ENCODE measurements around the gene BPIFB1. TPM values are rescaled to one million over a fixed set of nuclear protein-coding genes. Genes with fewer than 3 reads are reported as not detected.
A peak's percentile ranks its signal among the peaks of the same experiment; 100 is the strongest.

Gene BPIFB1
- total and polyA plus RNA-seq, 9 of the 15 experiments (the other 6 are each of a cell fraction or from before 2014, with no cell fraction given) = not detected

GRCh38 chr20:33262658-33263065 lies 20.4 kb upstream of the BPIFB1 start:
- H3K4me2 ChIP-seq (ENCODE audit: insufficient read depth, low read length) = no peak overlapping the region
- H3K27me3 ChIP-seq (ENCODE audit: control insufficient read depth in 2 of 2, insufficient read depth in 2 of 2, low read length in 2 of 2) = no peaks in the 10 kb centered on the region
- ATAC-seq = peak; percentile 95
- WGBS (ENCODE audit: insufficient coverage, low coverage, missing lambda C conversion rate) = 7% methylated on average over 5 of the region's 5 CpGs
- no peak overlapping the region for H3K27ac ChIP-seq (ENCODE audit: extremely low read depth, low read depth, low read length)
- in situ Hi-C loops (cut with MboI) (no loop called here), intact Hi-C loops (cut with micrococcal nuclease) (no loop called here)
- no peaks in the 10 kb centered on the region for H3K79me2 ChIP-seq (ENCODE audit: control insufficient read depth, insufficient read depth, low read length)
- ChIA-PET CTCF (ENCODE audit: low intra/inter-chr PET ratio) (interaction anchor here (0.6 to 0.7 kb wide), 3 partner anchors 29 to 1410 kb away, joined by 3 to 4 read pairs (median 4); no protein-coding TSS in a partner anchor), POLR2A (interaction anchor here (0.6 kb wide), 1 partner anchor 823 kb away, joined by 3 read pairs; no protein-coding TSS in a partner anchor)
- DNase-seq (ENCODE audit: extremely low read depth in 1 of 4, low spot score in 3 of 4) = peak; percentile 20 to 56 (median 32)
- no TSS peak for BruUV-seq (replicated peaks)
- no peaks in the 10 kb centered on the region for H3K9me1 ChIP-seq (ENCODE audit: control insufficient read depth, insufficient read depth, low read length)
- TF ChIP-seq FOXP1 (CRISPR knock-in tag; IDR thresholded peaks at IDR 0.05) = no peak
- TF ChIP-seq, protein P1, sequence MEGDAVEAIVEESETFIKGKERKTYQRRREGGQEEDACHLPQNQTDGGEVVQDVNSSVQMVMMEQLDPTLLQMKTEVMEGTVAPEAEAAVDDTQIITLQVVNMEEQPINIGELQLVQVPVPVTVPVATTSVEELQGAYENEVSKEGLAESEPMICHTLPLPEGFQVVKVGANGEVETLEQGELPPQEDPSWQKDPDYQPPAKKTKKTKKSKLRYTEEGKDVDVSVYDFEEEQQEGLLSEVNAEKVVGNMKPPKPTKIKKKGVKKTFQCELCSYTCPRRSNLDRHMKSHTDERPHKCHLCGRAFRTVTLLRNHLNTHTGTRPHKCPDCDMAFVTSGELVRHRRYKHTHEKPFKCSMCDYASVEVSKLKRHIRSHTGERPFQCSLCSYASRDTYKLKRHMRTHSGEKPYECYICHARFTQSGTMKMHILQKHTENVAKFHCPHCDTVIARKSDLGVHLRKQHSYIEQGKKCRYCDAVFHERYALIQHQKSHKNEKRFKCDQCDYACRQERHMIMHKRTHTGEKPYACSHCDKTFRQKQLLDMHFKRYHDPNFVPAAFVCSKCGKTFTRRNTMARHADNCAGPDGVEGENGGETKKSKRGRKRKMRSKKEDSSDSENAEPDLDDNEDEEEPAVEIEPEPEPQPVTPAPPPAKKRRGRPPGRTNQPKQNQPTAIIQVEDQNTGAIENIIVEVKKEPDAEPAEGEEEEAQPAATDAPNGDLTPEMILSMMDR (IDR thresholded peaks at IDR 0.05 in 2 of 3, conservative IDR thresholded peaks at IDR 0.05 in 1 of 3; ENCODE audit: insufficient read depth in 2 of 3, low read depth in 1 of 3, low read length in 3 of 3) = peak; percentile 70 to 74 (median 73)
- no peak for TF ChIP-seq EGR1 (conservative IDR thresholded peaks at IDR 0.05)
- TF ChIP-seq RAD21 (CRISPR knock-in tag; conservative IDR thresholded peaks at IDR 0.05 in 1 of 2, IDR thresholded peaks at IDR 0.05 in 1 of 2) = peak in 1 of 2 experiments; percentile 62; a peak in 2 of 4 replicates
- peak in 1 of 2 experiments; percentile 56 for TF ChIP-seq NCOA2 (IDR thresholded peaks at IDR 0.05; ENCODE audit: partially characterized antibody in 2 of 2)
- TF ChIP-seq SRF (CRISPR knock-in tag; IDR thresholded peaks at IDR 0.05) = peak in 1 of 2 experiments; percentile 47; a peak in 1 of 4 replicates
- TF ChIP-seq, protein P2, sequence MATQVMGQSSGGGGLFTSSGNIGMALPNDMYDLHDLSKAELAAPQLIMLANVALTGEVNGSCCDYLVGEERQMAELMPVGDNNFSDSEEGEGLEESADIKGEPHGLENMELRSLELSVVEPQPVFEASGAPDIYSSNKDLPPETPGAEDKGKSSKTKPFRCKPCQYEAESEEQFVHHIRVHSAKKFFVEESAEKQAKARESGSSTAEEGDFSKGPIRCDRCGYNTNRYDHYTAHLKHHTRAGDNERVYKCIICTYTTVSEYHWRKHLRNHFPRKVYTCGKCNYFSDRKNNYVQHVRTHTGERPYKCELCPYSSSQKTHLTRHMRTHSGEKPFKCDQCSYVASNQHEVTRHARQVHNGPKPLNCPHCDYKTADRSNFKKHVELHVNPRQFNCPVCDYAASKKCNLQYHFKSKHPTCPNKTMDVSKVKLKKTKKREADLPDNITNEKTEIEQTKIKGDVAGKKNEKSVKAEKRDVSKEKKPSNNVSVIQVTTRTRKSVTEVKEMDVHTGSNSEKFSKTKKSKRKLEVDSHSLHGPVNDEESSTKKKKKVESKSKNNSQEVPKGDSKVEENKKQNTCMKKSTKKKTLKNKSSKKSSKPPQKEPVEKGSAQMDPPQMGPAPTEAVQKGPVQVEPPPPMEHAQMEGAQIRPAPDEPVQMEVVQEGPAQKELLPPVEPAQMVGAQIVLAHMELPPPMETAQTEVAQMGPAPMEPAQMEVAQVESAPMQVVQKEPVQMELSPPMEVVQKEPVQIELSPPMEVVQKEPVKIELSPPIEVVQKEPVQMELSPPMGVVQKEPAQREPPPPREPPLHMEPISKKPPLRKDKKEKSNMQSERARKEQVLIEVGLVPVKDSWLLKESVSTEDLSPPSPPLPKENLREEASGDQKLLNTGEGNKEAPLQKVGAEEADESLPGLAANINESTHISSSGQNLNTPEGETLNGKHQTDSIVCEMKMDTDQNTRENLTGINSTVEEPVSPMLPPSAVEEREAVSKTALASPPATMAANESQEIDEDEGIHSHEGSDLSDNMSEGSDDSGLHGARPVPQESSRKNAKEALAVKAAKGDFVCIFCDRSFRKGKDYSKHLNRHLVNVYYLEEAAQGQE (IDR thresholded peaks at IDR 0.05; ENCODE audit: borderline replicate concordance) = peak; percentile 15; the same call in 1 of the 2 replicates
- TF ChIP-seq, protein P2 (CRISPR knock-in tag; IDR thresholded peaks at IDR 0.05; ENCODE audit: low read depth) = no peak
- peak; percentile 6; the same call in 1 of the 2 replicates for TF ChIP-seq CREM (IDR thresholded peaks at IDR 0.05; ENCODE audit: low read depth)
- no peaks in the 10 kb centered on the region for H3K36me3 ChIP-seq (ENCODE audit: control insufficient read depth, insufficient read depth, low read length)
- no peak overlapping the region for H2AFZ ChIP-seq (ENCODE audit: low read depth, low read length)
- no peak overlapping the region for H3K9ac ChIP-seq (ENCODE audit: insufficient read depth in 1 of 2, low read depth in 2 of 2, low read length in 2 of 2)
- H3K4me3 ChIP-seq = no peak overlapping the region
- no peaks in the 10 kb centered on the region for H3K4me1 ChIP-seq (replicated peaks in 1 of 2; ENCODE audit: control insufficient read depth in 2 of 2, insufficient read depth in 2 of 2, low read length in 2 of 2)
- no peaks in the 10 kb centered on the region for H4K20me1 ChIP-seq (replicated peaks; ENCODE audit: control insufficient read depth, insufficient read depth, low read length)
- H3K9me3 ChIP-seq (replicated peaks; ENCODE audit: control insufficient read depth, insufficient read depth, low read depth, low read length) = no peaks in the 10 kb centered on the region
- FAIRE-seq = peak; percentile 73

Measured in K562 (cell line).